ENCODE measurements around the gene KCNQ1.

KCNQ1 gene

GRCh38 chr11:2433106-2433925 is 11.5 kb upstream of the KCNQ1 start:
- no peak for DNase-seq (ENCODE audit: extremely low read depth, low read depth)
- no peak for TF ChIP-seq CTCF (IDR thresholded peaks at IDR 0.05; ENCODE audit: low read depth, low read length)

DNA sequence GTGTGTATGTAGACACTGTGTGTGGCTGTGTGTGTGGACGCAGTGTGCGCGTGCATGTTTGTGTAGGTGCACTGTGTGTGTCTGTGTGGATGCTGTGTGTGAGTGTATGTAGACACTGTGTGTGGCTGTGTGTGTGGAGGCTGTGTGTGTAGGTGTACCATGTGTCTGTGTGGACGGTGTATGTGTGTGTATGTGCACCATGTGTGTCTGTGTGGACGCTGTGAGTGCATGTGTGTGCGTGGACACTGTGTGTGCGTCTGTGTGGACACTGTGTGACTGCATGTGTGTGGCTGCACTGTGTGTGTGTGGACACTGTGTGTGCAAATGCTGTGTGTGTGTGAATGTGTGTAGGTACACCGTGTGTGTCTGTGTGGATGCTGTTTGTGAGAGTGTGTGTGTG is 10.8 kb upstream of the KCNQ1 start:
- DNase-seq (ENCODE audit: extremely low read depth, low read depth) = no peak
- no peak for TF ChIP-seq CTCF (IDR thresholded peaks at IDR 0.05; ENCODE audit: low read depth, low read length)

GRCh38 chr11:2434506-2435255 is 10.1 kb upstream of the KCNQ1 start:
- TF ChIP-seq CTCF (IDR thresholded peaks at IDR 0.05; ENCODE audit: low read depth, low read length) = no peak
- DNase-seq (ENCODE audit: extremely low read depth, low read depth) = no peak

DNA sequence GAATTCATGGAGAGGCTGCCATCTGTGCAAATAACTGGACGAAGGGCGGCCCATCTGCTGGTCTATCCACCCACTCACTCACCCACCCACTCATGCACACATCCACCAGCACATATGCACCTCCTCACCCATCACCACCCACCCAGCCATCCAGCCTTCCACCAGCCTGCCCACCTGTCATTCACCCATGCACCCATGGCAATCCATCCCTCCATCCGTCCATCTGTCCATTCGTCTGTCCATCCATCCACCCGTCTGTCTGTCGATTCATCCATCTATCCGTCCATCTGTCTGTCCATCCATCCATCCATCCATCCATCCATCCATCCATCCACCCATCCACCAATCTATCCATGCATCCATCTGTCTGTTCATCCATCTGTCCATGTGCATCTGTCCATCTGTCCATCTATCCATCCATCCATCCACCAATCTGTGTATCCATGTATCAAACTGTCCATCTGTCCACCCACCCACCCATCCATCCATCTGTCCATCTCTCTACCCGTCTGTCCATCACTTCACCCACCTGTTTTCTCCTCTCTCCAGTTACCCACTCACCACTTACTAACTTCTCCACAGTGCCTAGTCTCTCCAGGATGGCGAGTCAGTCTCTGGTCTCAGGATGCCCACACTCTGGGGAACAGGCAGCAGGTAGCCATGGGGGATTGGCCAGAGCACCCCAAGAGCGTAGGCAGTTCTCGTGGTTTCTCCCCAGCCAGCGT is 9.4 kb upstream of the KCNQ1 start:
- DNase-seq (ENCODE audit: extremely low read depth, low read depth) = no peak
- TF ChIP-seq CTCF (IDR thresholded peaks at IDR 0.05; ENCODE audit: low read depth, low read length) = no peak

DNA sequence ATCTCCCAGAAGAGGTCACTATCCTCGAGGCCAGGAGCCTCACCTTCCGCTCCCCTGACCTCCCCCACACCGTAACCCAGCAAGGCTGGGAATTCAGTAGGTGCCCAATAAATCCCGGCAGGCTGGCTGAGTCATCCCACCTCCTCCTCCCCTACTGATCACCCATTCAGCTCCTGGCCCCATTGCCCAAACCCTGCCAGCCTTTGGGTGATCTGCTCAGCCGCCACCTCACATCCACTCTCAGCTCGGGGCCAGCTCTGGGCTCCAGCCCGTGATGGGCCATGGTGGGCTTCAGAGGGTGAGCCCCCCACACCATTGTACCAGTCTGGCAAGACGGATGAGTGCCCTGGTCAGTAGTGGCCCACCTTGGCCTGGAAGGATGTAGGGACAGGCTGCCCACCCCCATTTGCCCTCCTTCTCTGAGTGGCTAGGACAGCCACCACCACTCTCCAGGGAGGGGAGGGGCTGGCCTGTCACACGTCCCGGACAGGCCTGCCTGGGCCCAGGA is 8.7 kb upstream of the KCNQ1 start:
- no peak for DNase-seq (ENCODE audit: extremely low read depth, low read depth)
- TF ChIP-seq CTCF (IDR thresholded peaks at IDR 0.05; ENCODE audit: low read depth, low read length) = no peak

DNA sequence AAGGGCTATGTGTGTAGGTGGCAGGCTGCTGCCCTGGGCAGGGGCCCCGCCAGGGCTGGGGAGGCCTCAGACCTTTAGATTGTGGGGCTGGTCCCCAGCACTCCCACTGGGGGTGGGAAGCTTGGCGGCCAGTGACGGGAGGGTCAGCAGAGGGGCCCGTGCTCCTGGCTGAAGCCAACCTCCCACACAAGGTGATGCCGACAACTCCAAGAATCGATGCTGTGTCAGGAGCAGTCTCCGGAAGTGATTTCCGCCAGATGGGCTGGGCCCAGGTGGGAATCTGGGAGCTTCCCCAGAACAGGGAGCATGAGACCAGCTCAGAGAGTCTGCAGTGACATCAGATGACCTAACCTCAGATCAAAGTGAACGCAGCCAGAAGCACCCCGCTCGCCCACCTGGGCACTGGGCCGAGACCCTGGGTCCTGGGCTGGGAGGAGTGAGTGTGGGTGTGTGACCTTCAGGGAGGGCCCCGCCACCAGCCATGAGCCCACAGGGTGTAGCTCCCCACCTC is 8.2 kb upstream of the KCNQ1 start:
- DNase-seq (ENCODE audit: extremely low read depth, low read depth) = no peak
- no peak for TF ChIP-seq CTCF (IDR thresholded peaks at IDR 0.05; ENCODE audit: low read depth, low read length)
